OCI-LY1 (cell line): ENCODE results near the gene NFASC.

Source experiments
- H2AFZ ChIP-seq: fragments of 200-600 bp; sonication (generic), shearing (Covaris generic); 2 replicates; pipeline ENCODE4 v1.6.0; 2014; ENCODE audit warnings: antibody characterized with exemption, mild to moderate bottlenecking, low read length
- H3F3A ChIP-seq: fragments of 200-600 bp; sonication (generic), shearing (Covaris generic); 2 replicates; pipeline ENCODE4 v1.6.0; 2014; ENCODE audit warnings: mild to moderate bottlenecking, antibody characterized with exemption, low read length, moderate library complexity; ENCODE audit not compliant: insufficient read depth
- H3K27ac ChIP-seq: fragments of 200-600 bp; sonication (generic); 2 replicates; pipeline ENCODE4 v1.5.1; 2014; ENCODE audit warnings: low read length, mixed run types, mild to moderate bottlenecking, low read depth; ENCODE audit not compliant: poor library complexity, severe bottlenecking
- H3K27me3 ChIP-seq: fragments of 200-600 bp; sonication (generic); 2 replicates; pipeline ENCODE4 v1.6.0; 2014; ENCODE audit warnings: antibody characterized with exemption, mild to moderate bottlenecking, low read length, moderate library complexity; ENCODE audit not compliant: insufficient read depth
- H3K36me3 ChIP-seq: fragments of 200-600 bp; sonication (generic); 2 replicates; pipeline ENCODE4 v1.6.1; 2014; ENCODE audit warnings: mild to moderate bottlenecking, antibody characterized with exemption, low read length, moderate library complexity, mixed read lengths; ENCODE audit not compliant: insufficient read depth
- H3K4me1 ChIP-seq: fragments of 200-600 bp; sonication (generic); 2 replicates; pipeline ENCODE4 v1.5.1; 2014; ENCODE audit warnings: mild to moderate bottlenecking, low read length, moderate library complexity; ENCODE audit not compliant: insufficient read depth, severe bottlenecking
- H3K4me2 ChIP-seq: fragments of 200-600 bp; sonication (generic), shearing (Covaris generic); 2 replicates; pipeline ENCODE4 v1.6.1; 2014; ENCODE audit warnings: low read length
- H3K4me3 ChIP-seq: fragments of 200-600 bp; sonication (generic); 2 replicates; pipeline ENCODE4 v1.5.1; 2014; ENCODE audit warnings: low read length, low read depth, mild to moderate bottlenecking, mixed read lengths; ENCODE audit not compliant: poor library complexity, severe bottlenecking
- H3K79me2 ChIP-seq: fragments of 200-600 bp; shearing (Covaris generic); 2 replicates; pipeline ENCODE4 v1.6.1; 2016; ENCODE audit warnings: mixed run types, low read length, mixed read lengths; ENCODE audit not compliant: insufficient read depth
- H3K9ac ChIP-seq: fragments of 200-600 bp; sonication (generic), shearing (Covaris generic); 2 replicates; pipeline ENCODE4 v1.6.1; 2014; ENCODE audit warnings: mild to moderate bottlenecking, low read length, mixed read lengths
- H3K9me2 ChIP-seq: fragments of 200-600 bp; sonication (generic), shearing (Covaris generic); 2 replicates; pipeline ENCODE4 v1.6.1; 2014; ENCODE audit warnings: low read depth, mild to moderate bottlenecking, low read length, mixed read lengths
- H3K9me3 ChIP-seq: fragments of 200-600 bp; shearing (Covaris generic); 2 replicates; pipeline ENCODE4 v1.6.1; 2014; ENCODE audit warnings: low read length, mixed read lengths
- H4K20me1 ChIP-seq: fragments of 200-600 bp; sonication (generic), shearing (Covaris generic); 2 replicates; pipeline ENCODE4 v1.6.0; 2016; ENCODE audit warnings: mild to moderate bottlenecking, low read length; ENCODE audit not compliant: insufficient read depth
- CTCF ChIP-seq: fragments of 200-600 bp; sonication (generic), shearing (Covaris generic); IDR thresholded peaks from 2 replicates; pipeline ENCODE4 v1.5.1; 2017; ENCODE audit warnings: mild to moderate bottlenecking, antibody characterized with exemption, low read length, moderate library complexity, mixed read lengths
- EZH2 ChIP-seq: fragments of 200-600 bp; sonication (generic), shearing (Covaris generic); IDR thresholded peaks from 2 replicates; pipeline ENCODE4 v1.8.0; 2017; ENCODE audit warnings: borderline replicate concordance, mixed run types, mild to moderate bottlenecking, antibody characterized with exemption, low read length, moderate library complexity, mixed read lengths

The NFASC gene

DNA sequence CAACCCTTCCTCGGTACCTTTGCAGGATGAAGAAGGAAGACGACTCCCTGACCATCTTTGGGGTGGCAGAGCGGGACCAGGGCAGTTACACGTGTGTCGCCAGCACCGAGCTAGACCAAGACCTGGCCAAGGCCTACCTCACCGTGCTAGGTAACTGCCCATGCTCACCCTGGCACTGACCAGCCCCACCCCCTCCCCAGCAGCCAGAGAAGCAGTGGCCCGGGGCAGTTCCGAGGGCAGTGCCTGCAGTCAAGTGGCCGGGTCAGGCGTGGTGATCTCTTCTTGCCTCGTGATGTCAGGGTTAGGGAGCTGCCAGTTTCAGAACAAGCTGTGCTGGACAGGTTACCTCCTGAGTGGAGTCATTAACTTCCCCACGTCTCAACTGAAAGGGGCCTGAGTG, 106.0 kb downstream of the NFASC start:
- no peak for TF ChIP-seq EZH2
- TF ChIP-seq CTCF, result no peak
- no peak overlapping the region for H3K4me2 ChIP-seq

DNA sequence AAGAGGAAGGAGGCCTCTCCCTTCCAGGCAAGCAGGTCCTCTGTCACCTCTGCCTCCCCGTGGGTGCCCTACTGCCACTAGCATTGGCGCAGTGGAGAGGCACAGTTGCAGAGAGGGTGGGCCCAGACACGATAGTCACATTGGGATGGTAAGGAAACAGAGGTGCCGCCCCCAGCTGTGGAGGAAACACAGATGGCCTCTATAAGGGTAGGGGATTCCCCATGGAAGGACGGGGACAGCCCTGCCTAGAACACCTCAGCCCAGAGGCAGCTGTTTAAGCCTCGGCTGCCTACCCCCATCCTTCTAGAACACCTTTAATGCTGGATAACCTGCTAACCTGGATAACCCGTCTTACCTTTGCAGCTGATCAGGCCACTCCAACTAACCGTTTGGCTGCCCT, 106.7 kb downstream of the NFASC start:
- Histone ChIP-seq H3K27me3 (peaks cover 5% of the 10 kb centered on the region; the same call in 1 of the 2 replicates), H3K4me2 (no peak overlapping the region), H3K27ac (no peak overlapping the region), H3K4me1 (no peaks in the 10 kb centered on the region), H3F3A (no peaks in the 10 kb centered on the region), H3K9me3 (no peaks in the 10 kb centered on the region), H3K9ac (no peak overlapping the region), H4K20me1 (no peaks in the 10 kb centered on the region), H3K9me2 (no peaks in the 10 kb centered on the region), H2AFZ (no peak overlapping the region), H3K79me2 (no peaks in the 10 kb centered on the region), H3K36me3 (no peaks in the 10 kb centered on the region), H3K4me3 (no peak overlapping the region)
- no peak for TF ChIP-seq EZH2
- TF ChIP-seq CTCF, result no peak

More for the DNA sequence above, 106.0 kb downstream of the NFASC start:
- H3K36me3 ChIP-seq, result no peaks in the 10 kb centered on the region
- H4K20me1 ChIP-seq, result no peaks in the 10 kb centered on the region
- no peak overlapping the region for H3K4me3 ChIP-seq
- peaks cover 5% of the 10 kb centered on the region; the same call in 1 of the 2 replicates for H3K27me3 ChIP-seq
- no peaks in the 10 kb centered on the region for H3K79me2 ChIP-seq
- H3K9me3 ChIP-seq, result no peaks in the 10 kb centered on the region
- H3F3A ChIP-seq, result no peaks in the 10 kb centered on the region
- H2AFZ ChIP-seq, result no peak overlapping the region
- no peak overlapping the region for H3K27ac ChIP-seq
- no peaks in the 10 kb centered on the region for H3K4me1 ChIP-seq
- H3K9ac ChIP-seq, result no peak overlapping the region
- H3K9me2 ChIP-seq, result no peaks in the 10 kb centered on the region

- Histone ChIP-seq H3K27ac (no peak overlapping the region), H3K9me2 (no peaks in the 10 kb centered on the region), H3K36me3 (no peaks in the 10 kb centered on the region), H4K20me1 (no peaks in the 10 kb centered on the region), H2AFZ (no peak overlapping the region), H3K4me2 (no peak overlapping the region), H3K9ac (no peak overlapping the region), H3K79me2 (no peaks in the 10 kb centered on the region), H3K4me3 (no peak overlapping the region), H3K9me3 (no peaks in the 10 kb centered on the region), H3K27me3 (peaks cover 10% of the 10 kb centered on the region), H3K4me1 (no peaks in the 10 kb centered on the region), H3F3A (no peaks in the 10 kb centered on the region)
- TF ChIP-seq EZH2 (no peak), CTCF (no peak)
Measured at GRCh38 chr1:204978782-204979181, 108.1 kb downstream of the NFASC start.
